Measurements from ENCODE around the gene GRB14.
A peak's percentile ranks its signal among the peaks of the same experiment; 100 is the strongest.

The GRB14 gene

GRCh38 chr2:164613321-164613982 is 7.8 kb downstream of the GRB14 start:
- no peak overlapping the region for H3K27ac ChIP-seq
- no peak for TF ChIP-seq ZFX (IDR thresholded peaks at IDR 0.05; ENCODE audit: borderline replicate concordance)
- TF ChIP-seq, protein P1, sequence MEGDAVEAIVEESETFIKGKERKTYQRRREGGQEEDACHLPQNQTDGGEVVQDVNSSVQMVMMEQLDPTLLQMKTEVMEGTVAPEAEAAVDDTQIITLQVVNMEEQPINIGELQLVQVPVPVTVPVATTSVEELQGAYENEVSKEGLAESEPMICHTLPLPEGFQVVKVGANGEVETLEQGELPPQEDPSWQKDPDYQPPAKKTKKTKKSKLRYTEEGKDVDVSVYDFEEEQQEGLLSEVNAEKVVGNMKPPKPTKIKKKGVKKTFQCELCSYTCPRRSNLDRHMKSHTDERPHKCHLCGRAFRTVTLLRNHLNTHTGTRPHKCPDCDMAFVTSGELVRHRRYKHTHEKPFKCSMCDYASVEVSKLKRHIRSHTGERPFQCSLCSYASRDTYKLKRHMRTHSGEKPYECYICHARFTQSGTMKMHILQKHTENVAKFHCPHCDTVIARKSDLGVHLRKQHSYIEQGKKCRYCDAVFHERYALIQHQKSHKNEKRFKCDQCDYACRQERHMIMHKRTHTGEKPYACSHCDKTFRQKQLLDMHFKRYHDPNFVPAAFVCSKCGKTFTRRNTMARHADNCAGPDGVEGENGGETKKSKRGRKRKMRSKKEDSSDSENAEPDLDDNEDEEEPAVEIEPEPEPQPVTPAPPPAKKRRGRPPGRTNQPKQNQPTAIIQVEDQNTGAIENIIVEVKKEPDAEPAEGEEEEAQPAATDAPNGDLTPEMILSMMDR (IDR thresholded peaks at IDR 0.05), result no peak

DNA sequence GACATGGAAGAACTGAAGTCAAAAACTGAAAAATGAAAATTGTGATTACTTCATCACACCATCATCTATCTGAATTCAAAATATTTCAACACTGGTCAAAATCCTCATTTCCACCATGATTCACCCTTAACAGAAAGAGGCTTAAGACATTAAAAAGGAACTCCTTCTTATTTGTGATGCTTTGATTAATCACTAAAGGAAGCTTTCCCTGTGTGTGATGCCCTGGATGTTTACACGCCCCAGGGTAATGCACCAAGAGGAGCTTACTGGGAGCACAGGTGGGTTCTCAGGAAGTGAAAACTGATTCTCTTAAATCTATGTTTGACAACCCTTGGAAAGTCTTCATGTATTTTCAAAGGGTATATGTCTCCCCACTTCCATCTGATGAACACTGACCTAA is 11.5 kb downstream of the GRB14 start:
- TF ChIP-seq, protein P1 (IDR thresholded peaks at IDR 0.05), result no peak
- no peak for TF ChIP-seq ZFX (IDR thresholded peaks at IDR 0.05; ENCODE audit: borderline replicate concordance)
- no peak overlapping the region for H3K27ac ChIP-seq

- H3K27ac ChIP-seq, result no peak overlapping the region
- TF ChIP-seq ZFX (IDR thresholded peaks at IDR 0.05; ENCODE audit: borderline replicate concordance), result no peak
- TF ChIP-seq, protein P1 (IDR thresholded peaks at IDR 0.05), result no peak
These were observed 14.7 kb downstream of the GRB14 start for GRCh38 chr2:164606557-164606956.

- TF ChIP-seq ZFX (IDR thresholded peaks at IDR 0.05; ENCODE audit: borderline replicate concordance), result no peak
- TF ChIP-seq, protein P1 (IDR thresholded peaks at IDR 0.05), result no peak
- H3K27ac ChIP-seq, result no peak overlapping the region
These were observed 16.0 kb downstream of the GRB14 start for GRCh38 chr2:164605295-164605694.

GRCh38 chr2:164600763-164601162 is 20.5 kb downstream of the GRB14 start:
- H3K27ac ChIP-seq, result no peak overlapping the region
- no peak for TF ChIP-seq ZFX (IDR thresholded peaks at IDR 0.05; ENCODE audit: borderline replicate concordance)
- TF ChIP-seq, protein P1 (IDR thresholded peaks at IDR 0.05), result no peak

DNA sequence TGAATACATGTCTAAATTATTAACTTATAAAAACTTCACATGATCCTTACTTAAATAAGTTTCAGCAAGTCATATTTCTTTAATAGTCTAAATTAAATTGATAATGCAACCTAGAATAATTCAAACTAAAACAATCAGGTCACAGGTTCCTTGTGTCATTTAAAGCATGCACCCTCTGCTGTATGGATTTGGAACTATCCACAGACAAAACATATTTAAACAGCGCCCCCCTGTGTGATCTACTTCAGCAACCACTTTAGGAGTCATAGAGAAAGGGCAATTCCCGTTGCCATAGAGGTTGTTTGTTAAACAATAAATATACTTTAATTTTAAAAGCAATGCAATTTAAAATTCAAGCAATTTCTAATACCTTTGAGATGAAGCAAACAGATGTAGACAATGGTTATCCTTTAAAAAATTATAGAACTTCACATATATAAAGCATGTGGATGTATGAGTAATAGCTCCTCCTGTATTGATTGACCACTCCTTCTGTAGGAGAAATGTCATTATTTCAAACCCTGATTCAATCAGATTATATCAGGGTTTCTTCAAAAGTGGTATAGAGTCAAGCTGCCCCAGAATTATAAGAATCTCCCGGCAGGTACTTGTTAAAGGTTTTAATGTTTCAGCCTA is 21.2 kb downstream of the GRB14 start:
- TF ChIP-seq, protein P1 (IDR thresholded peaks at IDR 0.05), result peak; percentile 79
- TF ChIP-seq ZFX (IDR thresholded peaks at IDR 0.05; ENCODE audit: borderline replicate concordance), result no peak
- no peak overlapping the region for H3K27ac ChIP-seq

- TF ChIP-seq, protein P1 (IDR thresholded peaks at IDR 0.05), result no peak
- TF ChIP-seq ZFX (IDR thresholded peaks at IDR 0.05; ENCODE audit: borderline replicate concordance), result no peak
- H3K27ac ChIP-seq, result no peak overlapping the region
These were observed 23.3 kb downstream of the GRB14 start for GRCh38 chr2:164597983-164598382.
